HUES48 (cell line): ENCODE measurements around the gene TMIE.
"Not testable (repeated sequence)": the region's sequence is repeated elsewhere in the genome, so short reads cannot be mapped to it uniquely, and the experiment has no call there.

Source experiments
- H3K27ac ChIP-seq: one replicate; pipeline ENCODE4 v1.7.0; 2013; ENCODE audit warnings: low read depth, low read length, inconsistent platforms
- H3K27me3 ChIP-seq: 2 replicates; pipeline ENCODE4 v1.6.1; 2013; ENCODE audit warnings: mild to moderate bottlenecking, low read length; ENCODE audit not compliant: control insufficient read depth, insufficient read depth
- H3K36me3 ChIP-seq: 2 replicates; pipeline ENCODE4 v1.6.1; 2013; ENCODE audit warnings: low read length; ENCODE audit not compliant: control insufficient read depth, insufficient read depth
- H3K4me1 ChIP-seq: 2 replicates; pipeline ENCODE4 v1.6.1; 2013; ENCODE audit warnings: mild to moderate bottlenecking, low read length; ENCODE audit not compliant: control insufficient read depth, insufficient read depth
- H3K4me3 ChIP-seq: 2 replicates; pipeline ENCODE4 v1.5.1; 2013; ENCODE audit warnings: mild to moderate bottlenecking, low read depth, low read length
- H3K9ac ChIP-seq: 2 replicates; pipeline ENCODE4 v1.6.1; 2013; ENCODE audit warnings: mild to moderate bottlenecking, low read depth, low read length, moderate library complexity
- H3K9me3 ChIP-seq: 2 replicates; pipeline ENCODE4 v1.6.1; 2013; ENCODE audit warnings: low read length; ENCODE audit not compliant: control insufficient read depth, insufficient read depth

Gene TMIE

DNA sequence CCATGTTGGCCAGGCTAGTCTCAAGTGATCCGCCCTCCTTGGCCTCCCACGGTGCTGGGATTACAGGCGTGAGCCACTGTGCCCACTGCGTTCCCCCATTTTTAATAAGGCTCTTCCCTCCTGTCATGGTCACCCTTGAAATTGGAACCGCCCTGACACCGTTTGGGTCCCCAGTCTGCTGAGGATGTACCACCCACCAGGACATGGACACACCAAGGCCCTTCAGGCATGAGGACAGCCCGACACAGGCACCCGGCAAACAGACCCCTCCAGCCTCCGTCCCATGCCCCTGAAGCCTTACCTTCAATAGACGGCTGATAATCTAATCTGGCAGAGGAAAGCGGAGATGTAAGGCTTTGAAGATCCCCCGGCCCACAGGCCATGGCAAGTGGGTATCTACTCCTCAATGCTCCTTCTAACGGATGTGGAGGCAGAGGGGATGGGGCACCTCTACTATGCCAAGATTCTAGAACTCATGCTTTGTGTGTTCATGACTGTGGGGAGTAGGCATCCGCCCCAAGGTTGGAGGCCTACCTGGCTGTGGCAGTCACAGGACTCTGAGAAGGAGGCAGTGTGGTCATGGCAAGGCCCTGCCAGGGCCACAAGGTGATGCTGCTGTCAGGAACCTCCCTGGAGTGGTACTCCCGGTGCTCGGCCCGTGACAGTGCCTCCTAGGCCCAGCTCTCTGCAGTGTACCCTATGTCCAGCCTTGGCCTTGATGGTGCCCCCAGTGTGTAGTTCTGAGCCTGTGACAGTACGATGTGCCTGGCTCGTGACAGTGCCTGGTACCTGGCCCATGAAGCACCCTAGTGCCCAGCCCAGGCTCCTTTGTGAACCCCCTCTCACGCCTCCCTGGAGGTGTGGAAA, 35.0 kb downstream of the TMIE start:
- no peaks in the 10 kb centered on the region for H3K4me1 ChIP-seq
- H3K9ac ChIP-seq = no peak overlapping the region
- no peak overlapping the region for H3K4me3 ChIP-seq

DNA sequence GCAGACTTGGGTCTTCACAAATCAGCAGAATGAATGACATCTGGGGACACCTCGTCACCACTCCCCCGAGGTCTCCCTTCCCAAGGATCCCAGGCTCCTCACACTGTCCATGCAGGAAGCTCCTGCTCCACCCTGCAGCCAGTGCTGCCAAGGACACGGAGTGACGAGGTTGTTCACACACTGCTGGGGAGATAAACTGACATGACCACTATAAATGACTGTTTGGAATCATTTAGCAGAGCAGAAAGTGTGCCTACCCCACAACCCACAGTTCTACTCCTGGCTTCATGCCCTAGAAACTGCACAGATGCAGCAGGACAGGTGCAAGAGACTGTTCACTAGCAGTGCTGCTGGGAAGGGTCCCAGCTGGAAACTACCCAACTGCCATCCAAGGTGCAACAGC, 36.1 kb downstream of the TMIE start:
- Histone ChIP-seq H3K4me3 (no peak overlapping the region), H3K27ac (no peak overlapping the region), H3K36me3 (no peaks in the 10 kb centered on the region), H3K9me3 (no peaks in the 10 kb centered on the region), H3K9ac (no peak overlapping the region), H3K27me3 (no peaks in the 10 kb centered on the region), H3K4me1 (no peaks in the 10 kb centered on the region)

More for the DNA sequence above, 35.0 kb downstream of the TMIE start:
- Histone ChIP-seq H3K9me3 (no peaks in the 10 kb centered on the region), H3K27ac (no peak overlapping the region), H3K27me3 (no peaks in the 10 kb centered on the region), H3K36me3 (no peaks in the 10 kb centered on the region)

DNA sequence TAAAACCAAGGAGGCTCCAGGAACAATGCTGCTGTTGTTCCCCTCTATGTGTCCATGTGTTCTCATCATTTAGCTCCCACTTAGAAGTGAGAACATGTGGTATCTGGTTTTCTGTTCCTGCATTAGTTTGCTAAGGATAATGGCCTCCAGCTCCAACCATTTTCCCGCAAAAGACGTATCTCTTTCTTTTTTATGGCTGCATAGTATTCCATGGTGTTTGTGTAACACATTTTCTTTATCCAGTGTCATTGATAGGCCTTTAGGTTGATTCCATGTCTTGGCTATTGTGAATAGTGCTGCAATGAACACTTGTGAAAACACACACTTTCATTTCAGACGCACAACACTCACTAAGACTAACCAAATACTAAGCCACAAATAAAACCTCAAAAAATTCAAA, 38.4 kb downstream of the TMIE start:
- not testable (repeated sequence) for H3K36me3 ChIP-seq, H3K27ac ChIP-seq, H3K4me3 ChIP-seq, H3K9me3 ChIP-seq, H3K27me3 ChIP-seq, H3K4me1 ChIP-seq, H3K9ac ChIP-seq

DNA sequence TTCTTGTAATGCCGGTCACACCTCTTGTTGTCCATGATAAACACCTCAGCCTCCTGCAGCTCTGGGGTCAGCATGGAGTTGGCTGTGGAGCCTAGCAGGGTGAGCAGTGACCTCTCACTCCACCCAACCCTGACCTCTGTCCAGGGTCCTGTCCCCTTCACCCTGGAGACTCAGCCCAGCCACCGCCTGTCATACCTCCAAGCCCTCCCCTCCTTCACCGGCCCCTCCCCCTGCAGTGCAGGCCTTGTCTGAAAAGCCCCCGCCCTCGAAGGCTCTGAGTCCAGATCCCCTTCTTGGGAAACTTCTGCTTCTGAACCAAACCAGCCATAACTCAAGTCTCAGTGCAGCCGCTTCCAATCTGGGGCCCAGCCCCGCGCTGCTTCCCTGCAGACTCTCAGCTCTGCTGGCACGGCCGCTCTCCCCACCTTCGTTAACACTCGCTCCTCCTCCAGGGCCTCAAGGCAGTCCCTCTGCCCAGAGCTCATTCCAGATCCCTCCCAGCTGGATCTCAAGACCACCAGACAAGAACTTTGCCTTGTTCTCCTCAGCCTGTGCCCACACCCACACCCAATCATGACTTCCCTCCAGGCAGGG, 41.9 kb downstream of the TMIE start:
- Histone ChIP-seq H3K9ac (no peak overlapping the region), H3K4me1 (peaks cover 2% of the 10 kb centered on the region; the same call in 1 of the 2 replicates), H3K4me3 (no peak overlapping the region), H3K9me3 (no peaks in the 10 kb centered on the region), H3K27ac (no peak overlapping the region), H3K27me3 (no peaks in the 10 kb centered on the region), H3K36me3 (no peaks in the 10 kb centered on the region)

DNA sequence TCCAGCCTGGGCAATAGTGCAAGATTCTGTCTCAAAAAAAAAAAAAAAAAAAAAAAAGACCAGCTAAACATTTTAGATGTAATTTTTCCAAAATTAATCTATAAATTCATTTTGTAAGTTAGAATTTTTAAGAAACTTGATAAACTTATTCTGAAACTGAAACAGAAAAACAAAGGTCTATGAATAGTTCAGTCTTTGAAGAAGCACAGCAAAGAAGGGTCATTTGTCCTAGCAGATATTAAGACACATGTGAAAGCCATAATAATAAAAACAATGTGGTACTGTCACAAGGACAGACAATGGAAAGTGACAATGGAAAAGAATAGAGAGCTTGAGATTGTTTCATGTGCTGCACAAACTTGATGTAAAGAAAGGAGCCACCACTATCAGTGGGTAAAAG, 45.5 kb downstream of the TMIE start:
- no peak overlapping the region for H3K9ac ChIP-seq
- no peaks in the 10 kb centered on the region for H3K27me3 ChIP-seq
- H3K27ac ChIP-seq = no peak overlapping the region
- H3K9me3 ChIP-seq = no peaks in the 10 kb centered on the region
- no peak overlapping the region for H3K4me3 ChIP-seq
- H3K4me1 ChIP-seq = peaks cover 4% of the 10 kb centered on the region; the same call in 1 of the 2 replicates
- no peaks in the 10 kb centered on the region for H3K36me3 ChIP-seq

DNA sequence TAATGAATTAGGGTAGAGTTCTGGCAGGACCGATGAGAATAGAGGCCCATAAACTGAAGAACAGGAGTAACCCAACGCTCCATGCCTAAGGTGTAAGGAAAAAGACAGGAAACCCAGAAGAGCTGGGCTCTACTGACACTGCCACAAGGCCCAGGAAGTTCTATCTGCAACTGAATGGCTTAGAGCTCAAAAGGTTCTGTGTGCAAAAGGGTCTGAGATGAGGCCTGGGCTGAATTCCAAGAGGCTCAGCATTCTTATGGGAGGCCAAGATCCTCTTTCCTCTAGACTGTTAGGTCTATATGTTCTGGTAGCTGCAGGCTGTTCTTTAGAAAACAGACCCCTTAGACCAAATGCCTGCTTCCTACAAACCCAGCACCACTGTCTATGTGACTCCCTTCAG, 47.0 kb downstream of the TMIE start:
- Histone ChIP-seq H3K4me3 (no peak overlapping the region), H3K9me3 (no peaks in the 10 kb centered on the region), H3K27ac (no peak overlapping the region), H3K4me1 (peaks cover 4% of the 10 kb centered on the region; the same call in 1 of the 2 replicates), H3K9ac (no peak overlapping the region), H3K27me3 (no peaks in the 10 kb centered on the region), H3K36me3 (no peaks in the 10 kb centered on the region)

DNA sequence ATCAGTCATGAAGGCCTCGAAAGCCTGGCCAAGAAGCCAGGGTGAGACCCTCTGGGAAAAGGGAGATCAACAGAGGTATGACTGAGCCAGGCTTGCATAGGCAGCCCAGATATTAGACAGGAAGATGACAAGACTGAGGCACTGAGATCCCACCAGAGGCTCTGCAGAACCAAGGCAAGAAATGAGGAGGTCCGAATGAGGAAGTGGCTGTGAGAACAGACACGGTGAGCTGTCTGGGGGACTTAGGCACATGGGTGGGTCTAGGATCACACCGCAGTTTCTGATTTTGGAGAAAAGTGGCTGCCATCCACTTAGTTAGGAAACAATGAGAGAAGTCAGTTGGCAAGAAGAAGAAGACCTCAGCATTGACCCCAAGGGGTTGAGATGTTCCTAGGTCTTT, 47.9 kb downstream of the TMIE start:
- no peaks in the 10 kb centered on the region for H3K36me3 ChIP-seq
- H3K4me1 ChIP-seq = peaks cover 4% of the 10 kb centered on the region; the same call in 1 of the 2 replicates
- H3K27ac ChIP-seq = no peak overlapping the region
- H3K4me3 ChIP-seq = no peak overlapping the region
- no peaks in the 10 kb centered on the region for H3K9me3 ChIP-seq
- H3K9ac ChIP-seq = no peak overlapping the region
- H3K27me3 ChIP-seq = no peaks in the 10 kb centered on the region

DNA sequence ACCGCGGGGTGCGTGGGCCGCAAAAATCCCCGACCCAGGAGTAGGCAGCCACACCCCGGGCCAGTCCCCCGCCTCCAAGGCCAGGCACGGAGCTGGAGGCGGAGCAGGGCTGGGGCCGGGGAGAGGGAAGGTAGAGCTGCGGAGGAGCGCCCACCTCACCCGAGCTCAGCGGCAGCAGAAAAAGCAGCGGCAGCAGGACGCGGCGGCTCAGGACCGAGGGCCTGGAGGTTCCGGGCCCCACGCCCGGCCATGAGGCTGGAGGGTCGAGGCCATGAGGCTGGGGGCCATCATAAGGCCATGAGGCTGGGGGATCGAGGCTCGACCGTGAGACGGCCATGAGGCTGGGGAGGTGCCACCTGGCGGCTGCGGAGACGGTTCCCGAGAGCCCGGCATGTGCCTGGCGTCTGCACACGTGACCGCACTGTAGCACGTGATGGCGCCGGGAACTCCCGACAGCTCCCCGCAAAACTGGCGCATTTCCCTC, 49.4 kb downstream of the TMIE start:
- no peaks in the 10 kb centered on the region for H3K9me3 ChIP-seq
- H3K27ac ChIP-seq = no peak overlapping the region
- H3K4me3 ChIP-seq = no peak overlapping the region
- H3K9ac ChIP-seq = no peak overlapping the region
- no peaks in the 10 kb centered on the region for H3K36me3 ChIP-seq
- peaks cover 4% of the 10 kb centered on the region; the same call in 1 of the 2 replicates for H3K4me1 ChIP-seq
- no peaks in the 10 kb centered on the region for H3K27me3 ChIP-seq

DNA sequence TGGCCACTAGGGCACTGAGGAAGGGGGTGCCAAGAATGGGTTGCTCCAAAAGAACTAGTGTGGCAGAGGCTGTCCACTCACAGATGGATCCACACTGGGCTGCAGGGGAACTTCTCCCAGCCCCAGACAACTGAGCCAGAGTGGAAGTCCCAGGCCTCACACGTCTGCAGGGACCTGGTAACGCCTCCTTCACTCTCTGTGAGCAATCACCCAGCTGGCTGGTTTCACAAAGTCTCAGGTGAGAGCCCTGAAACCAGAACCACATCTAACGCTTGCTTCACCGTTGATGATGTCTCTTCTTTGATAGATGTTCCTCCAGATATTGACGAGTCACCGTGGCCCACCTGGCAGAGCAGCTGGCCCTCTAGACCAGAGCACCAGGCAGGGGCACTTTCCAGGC, 51.9 kb downstream of the TMIE start:
- not testable (repeated sequence) for H3K9ac ChIP-seq, H3K36me3 ChIP-seq, H3K4me1 ChIP-seq, H3K27me3 ChIP-seq, H3K4me3 ChIP-seq, H3K9me3 ChIP-seq, H3K27ac ChIP-seq

DNA sequence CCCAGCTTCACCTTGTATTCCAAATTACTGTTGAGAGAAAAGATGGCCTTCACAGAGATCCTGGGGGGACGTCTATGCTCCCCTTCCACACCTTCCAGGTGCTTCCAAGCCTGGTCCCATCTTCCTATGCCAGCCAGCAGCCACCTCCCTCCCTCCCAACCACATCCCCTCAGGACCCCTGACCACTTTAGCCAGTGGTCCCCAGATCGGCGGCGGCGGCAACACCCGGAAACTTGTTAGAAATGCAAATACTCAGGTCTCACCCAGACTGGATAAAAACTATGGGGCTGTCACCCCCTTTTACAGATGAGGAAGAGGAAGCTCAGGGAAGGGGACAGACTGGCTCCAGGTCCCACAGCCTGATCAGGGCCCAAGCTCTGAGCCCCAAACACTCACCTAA, 54.5 kb downstream of the TMIE start:
- H3K9me3 ChIP-seq = no peaks in the 10 kb centered on the region
- no peaks in the 10 kb centered on the region for H3K36me3 ChIP-seq
- H3K4me3 ChIP-seq = no peak overlapping the region
- no peaks in the 10 kb centered on the region for H3K4me1 ChIP-seq
- H3K27me3 ChIP-seq = no peaks in the 10 kb centered on the region
- no peak overlapping the region for H3K9ac ChIP-seq
- no peak overlapping the region for H3K27ac ChIP-seq

DNA sequence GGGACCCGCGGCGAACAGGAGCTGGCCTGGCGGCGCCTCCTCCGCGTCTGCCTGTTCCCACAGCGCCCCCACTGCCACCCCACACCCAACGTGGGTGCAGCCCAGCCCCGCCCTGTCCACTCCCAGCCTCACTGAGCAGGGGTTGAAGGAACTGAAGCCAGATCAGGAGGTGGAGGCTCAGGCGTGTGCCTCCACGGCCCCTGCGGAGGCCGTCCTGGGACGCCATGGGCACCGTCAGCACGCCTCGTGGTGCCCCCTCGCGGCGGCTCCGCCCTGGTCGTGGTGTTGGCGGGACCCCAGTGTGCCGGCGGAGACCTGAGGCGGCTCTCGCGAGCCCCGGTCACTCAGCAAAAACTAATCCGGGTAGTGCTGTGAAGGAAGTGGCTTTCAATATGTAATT, 55.5 kb downstream of the TMIE start:
- no peaks in the 10 kb centered on the region for H3K27me3 ChIP-seq
- no peak overlapping the region for H3K9ac ChIP-seq
- H3K4me1 ChIP-seq = no peaks in the 10 kb centered on the region
- no peaks in the 10 kb centered on the region for H3K9me3 ChIP-seq
- H3K4me3 ChIP-seq = no peak overlapping the region
- H3K27ac ChIP-seq = no peak overlapping the region
- no peaks in the 10 kb centered on the region for H3K36me3 ChIP-seq
